Fibroblast of lung (primary cell): Measurements from ENCODE around the gene SIRPD. TPM values are rescaled to one million over a fixed set of nuclear protein-coding genes. Genes with fewer than 3 reads are reported as not detected.

Experiments
- DNase-seq, 2 donors: peaks; one replicate each; pipeline versions ENCODE4 v3.0.0 to v3.0.0-alpha.2; 2010; ENCODE audit warnings: low read depth in 2 of 2
- H2AFZ ChIP-seq: 2 replicates; pipeline ENCODE4 v1.5.1; 2012; ENCODE audit warnings: low read length, control low read depth, inconsistent platforms
- H3K27ac ChIP-seq: 2 replicates; pipeline ENCODE4 v1.5.1; 2011; ENCODE audit warnings: low read length, control low read depth; ENCODE audit not compliant: insufficient read depth
- H3K27me3 ChIP-seq: 2 replicates; pipeline ENCODE4 v1.5.1; 2011; ENCODE audit warnings: mild to moderate bottlenecking, low read length; ENCODE audit not compliant: control insufficient read depth, insufficient read depth
- H3K36me3 ChIP-seq: 2 replicates; pipeline ENCODE4 v1.5.1; 2011; ENCODE audit warnings: low read length; ENCODE audit not compliant: control insufficient read depth, insufficient read depth
- H3K4me1 ChIP-seq: 2 replicates; pipeline ENCODE4 v1.5.1; 2011; ENCODE audit warnings: low read length; ENCODE audit not compliant: control insufficient read depth, insufficient read depth; ENCODE audit errors: extremely low read depth
- H3K4me2 ChIP-seq: 2 replicates; pipeline ENCODE4 v1.5.1; 2011; ENCODE audit warnings: low read length, control low read depth; ENCODE audit not compliant: insufficient read depth; ENCODE audit errors: extremely low read depth
- H3K4me3 ChIP-seq, 4 experiments: fragments of 200-600 bp in 1 of 4; sonication (generic) in 1 of 4; replicated peaks in 1 of 4; 2 replicates each; pipeline ENCODE4 v1.5.1; 2011 to 2016; ENCODE audit warnings: low read length in 4 of 4, low read depth in 3 of 4, mild to moderate bottlenecking in 3 of 4, control low read depth in 2 of 4, inconsistent platforms in 1 of 4, mixed read lengths in 1 of 4; ENCODE audit not compliant: insufficient read depth in 1 of 4; ENCODE audit errors: control extremely low read depth in 1 of 4
- H3K79me2 ChIP-seq: 2 replicates; pipeline ENCODE4 v1.5.1; 2012; ENCODE audit warnings: mild to moderate bottlenecking, low read length, inconsistent platforms; ENCODE audit not compliant: control insufficient read depth, insufficient read depth
- H3K9ac ChIP-seq: 2 replicates; pipeline ENCODE4 v1.5.1; 2011; ENCODE audit warnings: mild to moderate bottlenecking, low read length, control low read depth; ENCODE audit not compliant: insufficient read depth
- H3K9me3 ChIP-seq: 2 replicates; pipeline ENCODE4 v1.5.1; 2012; ENCODE audit warnings: low read depth, low read length; ENCODE audit not compliant: control insufficient read depth, insufficient read depth
- H4K20me1 ChIP-seq: 2 replicates; pipeline ENCODE4 v1.5.1; 2011; ENCODE audit warnings: low read length; ENCODE audit not compliant: control insufficient read depth, insufficient read depth; ENCODE audit errors: extremely low read depth
- EZH2 ChIP-seq: IDR thresholded peaks from 2 replicates; pipeline ENCODE4 v1.5.1; 2012; ENCODE audit warnings: low read length, control low read depth, mild to moderate bottlenecking; ENCODE audit errors: missing control alignments
- polyA plus RNA-seq, 2 donors: library from polyadenylated mRNA; depleted of rRNA in 1 of 2; stranded (reverse) in 1 of 2; unstranded in 1 of 2; fragments of >200 nt; gene quantifications; 2 replicates each; pipeline ENCODE4 v1.2.1, GENCODE V29; 2011 to 2012; ENCODE audit warnings: missing spikeins in 1 of 2
- total RNA-seq: library from RNA; depleted of rRNA; stranded (reverse); fragments of >200 nt; gene quantifications from 2 replicates; pipeline ENCODE4 v1.2.1, GENCODE V29; 2014
- TF ChIP-seq, protein P1 (sequence below), 2 donors: IDR thresholded peaks in 1 of 2; conservative IDR thresholded peaks in 1 of 2; 1 replicate in 1 of 2; 2 replicates in 1 of 2; pipeline ENCODE4 v1.5.1; 2011 to 2012; ENCODE audit warnings: low read length in 2 of 2, control low read depth in 1 of 2, inconsistent platforms in 1 of 2, low read depth in 1 of 2, mild to moderate bottlenecking in 1 of 2

SIRPD gene
- total and polyA plus RNA-seq, 2 donors (not counting 1 experiment from before 2014, with no cell fraction given), result not detected

DNA sequence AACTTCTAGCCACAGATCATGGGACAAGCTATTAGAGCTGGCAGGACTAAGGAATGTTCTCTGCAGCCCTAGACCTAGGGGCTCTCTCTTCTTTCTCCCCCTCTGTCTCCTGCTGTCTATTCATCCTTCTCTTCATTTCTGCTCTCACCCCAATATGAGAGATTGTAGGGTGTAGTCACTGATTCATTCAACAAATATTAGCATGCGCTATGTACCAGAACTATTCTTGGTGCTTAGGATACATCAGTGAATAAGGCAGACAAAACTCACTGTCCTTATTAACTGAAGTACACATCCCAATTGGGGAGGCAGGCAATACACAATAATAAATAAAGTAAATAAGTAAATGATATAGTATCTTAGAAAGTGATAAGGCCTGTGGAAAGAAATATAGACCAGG lies 51.6 kb downstream of the SIRPD start:
- no peaks in the 10 kb centered on the region for H3K36me3 ChIP-seq
- no peak for DNase-seq
- H4K20me1 ChIP-seq, result no peaks in the 10 kb centered on the region
- peaks cover 2% of the 10 kb centered on the region for H3K27me3 ChIP-seq
- H3K4me1 ChIP-seq, result no peaks in the 10 kb centered on the region
- no peaks in the 10 kb centered on the region for H3K79me2 ChIP-seq
- no peak overlapping the region for H2AFZ ChIP-seq
- no peak overlapping the region for H3K4me3 ChIP-seq
- no peaks in the 10 kb centered on the region for H3K9me3 ChIP-seq
- no peak overlapping the region for H3K4me2 ChIP-seq
- TF ChIP-seq, protein P1, sequence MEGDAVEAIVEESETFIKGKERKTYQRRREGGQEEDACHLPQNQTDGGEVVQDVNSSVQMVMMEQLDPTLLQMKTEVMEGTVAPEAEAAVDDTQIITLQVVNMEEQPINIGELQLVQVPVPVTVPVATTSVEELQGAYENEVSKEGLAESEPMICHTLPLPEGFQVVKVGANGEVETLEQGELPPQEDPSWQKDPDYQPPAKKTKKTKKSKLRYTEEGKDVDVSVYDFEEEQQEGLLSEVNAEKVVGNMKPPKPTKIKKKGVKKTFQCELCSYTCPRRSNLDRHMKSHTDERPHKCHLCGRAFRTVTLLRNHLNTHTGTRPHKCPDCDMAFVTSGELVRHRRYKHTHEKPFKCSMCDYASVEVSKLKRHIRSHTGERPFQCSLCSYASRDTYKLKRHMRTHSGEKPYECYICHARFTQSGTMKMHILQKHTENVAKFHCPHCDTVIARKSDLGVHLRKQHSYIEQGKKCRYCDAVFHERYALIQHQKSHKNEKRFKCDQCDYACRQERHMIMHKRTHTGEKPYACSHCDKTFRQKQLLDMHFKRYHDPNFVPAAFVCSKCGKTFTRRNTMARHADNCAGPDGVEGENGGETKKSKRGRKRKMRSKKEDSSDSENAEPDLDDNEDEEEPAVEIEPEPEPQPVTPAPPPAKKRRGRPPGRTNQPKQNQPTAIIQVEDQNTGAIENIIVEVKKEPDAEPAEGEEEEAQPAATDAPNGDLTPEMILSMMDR (conservative IDR thresholded peaks at IDR 0.05 in 1 of 2, IDR thresholded peaks at IDR 0.05 in 1 of 2; ENCODE audit: low read depth in 1 of 2, low read length in 2 of 2), result no peak
- no peak for TF ChIP-seq EZH2
- no peak overlapping the region for H3K27ac ChIP-seq
- H3K9ac ChIP-seq, result no peak overlapping the region

DNA sequence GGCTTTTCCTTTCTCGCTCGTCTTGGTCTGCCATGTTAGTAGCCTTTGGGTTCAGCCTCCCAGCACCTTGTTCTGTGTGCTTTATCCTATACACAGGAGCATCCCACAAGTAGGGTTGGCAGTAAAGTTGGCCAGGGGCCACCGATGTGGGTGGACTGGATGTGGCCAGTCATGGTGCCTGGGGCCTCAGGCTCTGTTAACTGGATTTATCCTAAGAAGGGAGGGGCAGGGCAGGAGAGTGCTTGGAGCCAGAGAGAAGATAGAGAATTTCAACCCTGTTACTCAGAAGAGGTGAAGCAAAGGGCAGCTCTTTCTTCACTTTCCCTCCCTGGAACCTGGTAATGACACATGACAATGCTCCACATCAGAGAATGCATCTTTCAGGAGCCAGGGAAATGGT lies 52.1 kb downstream of the SIRPD start:
- Histone ChIP-seq H3K79me2 (no peaks in the 10 kb centered on the region), H3K4me2 (no peak overlapping the region), H2AFZ (no peak overlapping the region), H3K4me1 (no peaks in the 10 kb centered on the region), H3K9ac (no peak overlapping the region), H3K36me3 (no peaks in the 10 kb centered on the region), H4K20me1 (no peaks in the 10 kb centered on the region), H3K27me3 (peaks cover 5% of the 10 kb centered on the region), H3K9me3 (no peaks in the 10 kb centered on the region), H3K27ac (no peak overlapping the region), H3K4me3 (no peak overlapping the region)
- TF ChIP-seq, protein P1 (conservative IDR thresholded peaks at IDR 0.05 in 1 of 2, IDR thresholded peaks at IDR 0.05 in 1 of 2; ENCODE audit: low read depth in 1 of 2, low read length in 2 of 2), result no peak
- TF ChIP-seq EZH2, result no peak
- peak in 1 of 2 donors; percentile 12 for DNase-seq

DNA sequence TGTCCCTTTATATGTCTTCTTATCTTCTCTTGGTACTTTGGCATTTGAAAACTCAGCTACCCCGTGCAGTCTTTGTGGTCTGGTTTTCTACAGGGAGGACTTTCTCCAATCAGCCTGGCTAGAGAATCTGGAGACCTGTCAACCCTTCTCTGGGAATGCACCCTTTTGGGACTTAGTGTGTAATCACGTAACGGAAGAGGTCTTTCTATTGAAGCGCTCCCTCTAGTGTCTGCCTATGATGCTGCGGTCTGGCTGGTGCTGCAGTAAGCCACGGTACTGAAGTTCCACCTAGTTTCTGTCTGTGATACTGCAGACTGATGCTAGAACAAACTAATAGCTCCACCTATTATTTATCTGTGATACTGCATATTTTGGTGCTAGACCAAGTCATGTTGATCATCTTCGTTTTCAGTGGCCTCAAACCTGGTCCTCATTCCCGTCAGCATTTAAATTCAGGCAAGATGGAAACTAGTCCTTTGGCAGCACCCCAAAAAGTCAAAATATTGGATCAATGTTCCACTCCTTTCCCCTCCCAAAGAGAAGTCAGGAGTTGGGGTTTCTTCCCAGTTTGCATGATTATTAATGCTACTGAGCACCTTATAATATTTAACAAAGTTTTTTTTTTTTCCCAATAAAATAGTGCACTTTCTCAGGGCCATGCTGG lies 53.8 kb downstream of the SIRPD start:
- H3K79me2 ChIP-seq, result no peaks in the 10 kb centered on the region
- no peaks in the 10 kb centered on the region for H3K36me3 ChIP-seq
- TF ChIP-seq, protein P1 (conservative IDR thresholded peaks at IDR 0.05 in 1 of 2, IDR thresholded peaks at IDR 0.05 in 1 of 2; ENCODE audit: low read depth in 1 of 2, low read length in 2 of 2), result peak; percentile 100
- no peak for TF ChIP-seq EZH2
- peaks cover 5% of the 10 kb centered on the region for H3K27me3 ChIP-seq
- H3K4me1 ChIP-seq, result no peaks in the 10 kb centered on the region
- no peaks in the 10 kb centered on the region for H3K9me3 ChIP-seq
- no peak overlapping the region for H3K9ac ChIP-seq
- H4K20me1 ChIP-seq, result no peaks in the 10 kb centered on the region
- no peak overlapping the region for H3K4me3 ChIP-seq
- no peak overlapping the region for H2AFZ ChIP-seq
- no peak overlapping the region for H3K4me2 ChIP-seq
- DNase-seq, result peak; percentile 88
- no peak overlapping the region for H3K27ac ChIP-seq
